PC-3 (cell line): ENCODE results near the gene TOP3A. TPM values are rescaled to one million over a fixed set of nuclear protein-coding genes. Genes with fewer than 3 reads are reported as not detected.

Experiments used
- ATAC-seq: fragments of 200-7000 bp; cut with Tn5 transposase; 2 replicates; pipeline ENCODE4 v1.9.1; 2020; ENCODE audit warnings: mild to moderate bottlenecking, moderate library complexity
- BruUV-seq: library from RNA; stranded (reverse); fragments of 400-500 nt; replicated peaks from 2 replicates; lab custom pipeline; 2021; lab: Mats Ljungman, UMichigan
- CTCF ChIA-PET: fragments of 300-600 bp; sonication (Branson Sonifier 250); formaldehyde crosslinking; loops from one replicate; lab custom pipeline; 2022; ENCODE audit warnings: antibody characterized with exemption; lab: Charles Lee
- POLR2A ChIA-PET: fragments of 300-600 bp; sonication (Branson Sonifier 250); formaldehyde crosslinking; loops from one replicate; lab custom pipeline; 2022; ENCODE audit warnings: antibody characterized with exemption; ENCODE audit not compliant: unreplicated experiment; lab: Charles Lee
- DNase-seq: peaks from one replicate; pipeline ENCODE4 v3.0.0-alpha.2; 2015
- H2AFZ ChIP-seq: fragments of 300-600 bp; sonication (generic); 2 replicates; pipeline ENCODE4 v1.6.0; 2016; ENCODE audit warnings: antibody characterized with exemption, low read length
- H3F3A ChIP-seq: fragments of 300-600 bp; sonication (generic); one replicate; pipeline ENCODE4 v1.6.0; 2017; ENCODE audit warnings: antibody characterized with exemption, low read length, control low read depth, mild to moderate bottlenecking; ENCODE audit not compliant: unreplicated experiment
- H3K27ac ChIP-seq: fragments of 300-600 bp; sonication (generic); 2 replicates; pipeline ENCODE4 v1.5.1; 2016; ENCODE audit warnings: mild to moderate bottlenecking, low read length
- H3K27me3 ChIP-seq: fragments of 300-600 bp; sonication (generic); 2 replicates; pipeline ENCODE4 v1.6.1; 2016; ENCODE audit warnings: low read length, mixed read lengths
- H3K36me3 ChIP-seq: fragments of 300-600 bp; sonication (generic); 2 replicates; pipeline ENCODE4 v1.6.1; 2016; ENCODE audit warnings: low read depth, mixed run types, low read length, mixed read lengths
- H3K4me1 ChIP-seq: fragments of 300-600 bp; sonication (generic); 2 replicates; pipeline ENCODE4 v1.5.1; 2016; ENCODE audit warnings: low read length; ENCODE audit not compliant: insufficient read depth
- H3K4me2 ChIP-seq: fragments of 300-600 bp; sonication (generic); 2 replicates; pipeline ENCODE4 v1.6.0; 2016; ENCODE audit warnings: low read length
- H3K4me3 ChIP-seq: fragments of 300-600 bp; sonication (generic); 2 replicates; pipeline ENCODE4 v1.5.1; 2016; ENCODE audit warnings: mild to moderate bottlenecking, low read length, mixed read lengths
- H3K79me2 ChIP-seq: fragments of 300-600 bp; sonication (generic); 2 replicates; pipeline ENCODE4 v1.6.1; 2017; ENCODE audit warnings: low read length, mixed read lengths
- H3K9ac ChIP-seq: fragments of 300-600 bp; sonication (generic); 2 replicates; pipeline ENCODE4 v1.6.0; 2016; ENCODE audit warnings: mild to moderate bottlenecking, low read length
- H3K9me2 ChIP-seq: fragments of 300-600 bp; sonication (generic); replicated peaks from 2 replicates; pipeline ENCODE4 v1.6.1; 2016; ENCODE audit warnings: mixed run types, low read length, mixed read lengths
- H3K9me3 ChIP-seq: fragments of 300-600 bp; sonication (generic); 2 replicates; pipeline ENCODE4 v1.6.1; 2016; ENCODE audit warnings: low read length, mixed read lengths
- H4K20me1 ChIP-seq: fragments of 300-600 bp; sonication (generic); 2 replicates; pipeline ENCODE4 v1.6.1; 2016; ENCODE audit warnings: low read length, mixed read lengths
- CTCF ChIP-seq: fragments of 300-600 bp; sonication (generic); conservative IDR thresholded peaks from 2 replicates; pipeline ENCODE4 v1.5.1; 2017; ENCODE audit warnings: antibody characterized with exemption, low read depth, mild to moderate bottlenecking, low read length
- EZH2 ChIP-seq: fragments of 300-600 bp; sonication (generic); IDR thresholded peaks from one replicate; pipeline ENCODE4 v1.6.1; 2017; ENCODE audit warnings: antibody characterized with exemption, mild to moderate bottlenecking, low read length; ENCODE audit not compliant: unreplicated experiment
- EZH2phosphoT487 ChIP-seq: fragments of 300-600 bp; sonication (generic); IDR thresholded peaks from 2 replicates; pipeline ENCODE4 v1.6.1; 2018; ENCODE audit warnings: mild to moderate bottlenecking, antibody characterized with exemption, low read length, borderline replicate concordance
- intact Hi-C: fragments of 100-400 bp; cut with micrococcal nuclease; formaldehyde crosslinking; loops from 2 replicates; pipeline ENCODE4 v1.9.0; 2023
- total RNA-seq: library from RNA; depleted of rRNA; stranded (reverse); fragments of >200 nt; gene quantifications from 2 replicates; pipeline ENCODE4 v1.2.3, GENCODE V29; 2014

TOP3A gene
- total RNA-seq, 1 experiment from 2014 or later, result 46.8 TPM

GRCh38 chr17:18253947-18254821 lies 60.6 kb downstream of the TOP3A start:
- Histone ChIP-seq H3K4me3 (no peak overlapping the region), H3K9me3 (no peaks in the 10 kb centered on the region), H3K4me1 (peaks cover 18% of the 10 kb centered on the region), H3K9me2 (no peaks in the 10 kb centered on the region), H3K79me2 (peaks cover 41% of the 10 kb centered on the region), H3K4me2 (no peak overlapping the region), H4K20me1 (peaks cover 4% of the 10 kb centered on the region; the same call in 1 of the 2 replicates), H3K36me3 (peaks cover 62% of the 10 kb centered on the region), H3K27me3 (no peaks in the 10 kb centered on the region), H3F3A (no peaks in the 10 kb centered on the region), H3K9ac (no peak overlapping the region), H3K27ac (no peak overlapping the region), H2AFZ (no peak overlapping the region)
- BruUV-seq, result no TSS peak
- no peak for TF ChIP-seq EZH2
- no peak for TF ChIP-seq EZH2phosphoT487
- no peak for TF ChIP-seq CTCF
- POLR2A ChIA-PET, result no interaction called here
- ATAC-seq (no peak), DNase-seq (no peak)
- intact Hi-C loops, result no loop called here
- CTCF ChIA-PET, result no interaction called here

- POLR2A ChIA-PET, result no interaction called here
- Histone ChIP-seq H3K9me3 (no peaks in the 10 kb centered on the region), H3K27ac (no peak overlapping the region), H3F3A (no peaks in the 10 kb centered on the region), H3K79me2 (peaks cover 39% of the 10 kb centered on the region), H3K4me3 (no peak overlapping the region), H3K4me1 (peaks cover 13% of the 10 kb centered on the region), H3K36me3 (peaks cover 68% of the 10 kb centered on the region), H2AFZ (no peak overlapping the region), H3K9ac (no peak overlapping the region), H4K20me1 (peaks cover 4% of the 10 kb centered on the region; the same call in 1 of the 2 replicates), H3K27me3 (no peaks in the 10 kb centered on the region), H3K4me2 (no peak overlapping the region), H3K9me2 (no peaks in the 10 kb centered on the region)
- ATAC-seq (no peak), DNase-seq (no peak)
- CTCF ChIA-PET, result no interaction called here
- intact Hi-C loops, result no loop called here
- TF ChIP-seq CTCF, result no peak
- no peak for TF ChIP-seq EZH2phosphoT487
- no peak for TF ChIP-seq EZH2
- no TSS peak for BruUV-seq
Observed at GRCh38 chr17:18253187-18253884, 61.5 kb downstream of the TOP3A start.
